Right hindlimb (tissue), 1 donor: ENCODE measurements around the gene SERPINA6.
"Not testable (repeated sequence)": the region's sequence is repeated elsewhere in the genome, so short reads cannot be mapped to it uniquely, and the experiment has no call there.

Experiments
- DNase-seq: peaks from one replicate; pipeline ENCODE4 v3.0.0-alpha.2; 2018

SERPINA6 gene

GRCh38 chr14:94291906-94292525 lies 31.1 kb downstream of the SERPINA6 start:
- DNase-seq: no peak

GRCh38 chr14:94291159-94291905 lies 31.8 kb downstream of the SERPINA6 start:
- DNase-seq: no peak

- DNase-seq: no peak
These were observed 32.9 kb downstream of the SERPINA6 start for GRCh38 chr14:94290197-94290596.

GRCh38 chr14:94288610-94289465 lies 34.3 kb downstream of the SERPINA6 start:
- no peak for DNase-seq

- no peak for DNase-seq
These were observed 38.0 kb downstream of the SERPINA6 start for GRCh38 chr14:94285158-94285557.

GRCh38 chr14:94284221-94284620 lies 38.9 kb downstream of the SERPINA6 start:
- DNase-seq: no peak

GRCh38 chr14:94282991-94283723 lies 40.0 kb downstream of the SERPINA6 start:
- no peak for DNase-seq

GRCh38 chr14:94278731-94279130 lies 44.4 kb downstream of the SERPINA6 start:
- DNase-seq: no peak

- DNase-seq: not testable (repeated sequence)
These were observed 46.1 kb downstream of the SERPINA6 start for GRCh38 chr14:94276898-94277561.

- no peak for DNase-seq
These were observed 54.0 kb downstream of the SERPINA6 start for GRCh38 chr14:94269156-94269555.

GRCh38 chr14:94268582-94268981 lies 54.6 kb downstream of the SERPINA6 start:
- not testable (repeated sequence) for DNase-seq

GRCh38 chr14:94267352-94267751 lies 55.8 kb downstream of the SERPINA6 start:
- no peak for DNase-seq

- not testable (repeated sequence) for DNase-seq
These were observed 58.9 kb downstream of the SERPINA6 start for GRCh38 chr14:94264195-94264594.
